DMS153 treated with DMSO at 0.1 percent for 48 hours (cell line): ENCODE data around the gene NCAM2.

ENCODE experiments used
- DNase-seq: peaks from one replicate; lab custom pipeline; 2025; ENCODE audit not compliant: unreplicated experiment; lab: John Stamatoyannopoulos, UW

The NCAM2 gene

GRCh38 chr21:21165063-21165645, 166.9 kb downstream of the NCAM2 start:
- no peak for DNase-seq

- DNase-seq = no peak
Observed at GRCh38 chr21:21174676-21175075, 176.5 kb downstream of the NCAM2 start.

- DNase-seq = no peak
Observed at GRCh38 chr21:21175798-21176334, 177.7 kb downstream of the NCAM2 start.

- DNase-seq = no peak
Observed at GRCh38 chr21:21177353-21177986, 179.3 kb downstream of the NCAM2 start.

- DNase-seq = no peak
Observed at GRCh38 chr21:21179619-21180298, 181.6 kb downstream of the NCAM2 start.

- DNase-seq = no peak
Observed at GRCh38 chr21:21182401-21183010, 184.3 kb downstream of the NCAM2 start.

GRCh38 chr21:21183092-21183491, 184.9 kb downstream of the NCAM2 start:
- no peak for DNase-seq

GRCh38 chr21:21184771-21185528, 186.7 kb downstream of the NCAM2 start:
- no peak for DNase-seq

- no peak for DNase-seq
Observed at GRCh38 chr21:21187579-21187978, 189.4 kb downstream of the NCAM2 start.

GRCh38 chr21:21188513-21189195, 190.4 kb downstream of the NCAM2 start:
- DNase-seq = no peak

GRCh38 chr21:21195417-21195943, 197.3 kb downstream of the NCAM2 start:
- DNase-seq = no peak

GRCh38 chr21:21196087-21196486, 197.9 kb downstream of the NCAM2 start:
- no peak for DNase-seq

- no peak for DNase-seq
Observed at GRCh38 chr21:21196848-21197247, 198.6 kb downstream of the NCAM2 start.

GRCh38 chr21:21199342-21200102, 201.3 kb downstream of the NCAM2 start:
- DNase-seq = no peak

GRCh38 chr21:21200103-21200938, 202.1 kb downstream of the NCAM2 start:
- DNase-seq = no peak

GRCh38 chr21:21200939-21201615, 202.9 kb downstream of the NCAM2 start:
- DNase-seq = no peak

GRCh38 chr21:21203822-21204339, 205.7 kb downstream of the NCAM2 start:
- DNase-seq = no peak
